ENCODE results near the gene TMEM117.

DNA sequence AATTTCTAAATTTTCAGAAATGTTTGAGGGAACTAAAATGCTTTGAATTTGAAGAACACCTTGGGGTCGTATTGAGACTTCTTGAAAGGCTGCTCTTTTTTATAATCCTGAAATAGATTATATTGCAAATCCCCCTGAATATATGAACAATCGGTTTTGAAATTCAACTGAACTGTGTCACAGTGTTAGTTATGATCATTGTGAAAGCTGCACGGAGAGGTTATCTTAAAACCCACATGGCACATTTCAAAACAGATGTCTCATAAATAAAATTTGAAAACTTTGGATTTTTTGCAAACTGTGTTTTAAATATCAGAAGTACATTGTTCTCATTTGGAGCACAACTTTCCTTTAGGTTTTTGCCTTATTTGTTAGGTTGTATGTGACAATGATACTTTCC, 218.4 kb downstream of the TMEM117 start:
- TF ChIP-seq POLR2A (IDR thresholded peaks at IDR 0.05; ENCODE audit: low read length) (no peak), GATA1 (IDR thresholded peaks at IDR 0.05; ENCODE audit: low read depth, low read length) (no peak)
